T-helper 2 cell (primary cell): ENCODE data around the gene ANKS3.
A peak's percentile ranks its signal among the peaks of the same experiment; 100 is the strongest.

Experiments
- DNase-seq, 5 experiments: peaks; one replicate each; pipeline versions ENCODE4 v3.0.0 to v3.0.0-alpha.2; 2012 to 2022
- total RNA-seq, 2 donors: gene quantifications; one replicate each; lab custom pipeline; 2026; lab: John Stamatoyannopoulos, UW

Gene ANKS3, protein sequence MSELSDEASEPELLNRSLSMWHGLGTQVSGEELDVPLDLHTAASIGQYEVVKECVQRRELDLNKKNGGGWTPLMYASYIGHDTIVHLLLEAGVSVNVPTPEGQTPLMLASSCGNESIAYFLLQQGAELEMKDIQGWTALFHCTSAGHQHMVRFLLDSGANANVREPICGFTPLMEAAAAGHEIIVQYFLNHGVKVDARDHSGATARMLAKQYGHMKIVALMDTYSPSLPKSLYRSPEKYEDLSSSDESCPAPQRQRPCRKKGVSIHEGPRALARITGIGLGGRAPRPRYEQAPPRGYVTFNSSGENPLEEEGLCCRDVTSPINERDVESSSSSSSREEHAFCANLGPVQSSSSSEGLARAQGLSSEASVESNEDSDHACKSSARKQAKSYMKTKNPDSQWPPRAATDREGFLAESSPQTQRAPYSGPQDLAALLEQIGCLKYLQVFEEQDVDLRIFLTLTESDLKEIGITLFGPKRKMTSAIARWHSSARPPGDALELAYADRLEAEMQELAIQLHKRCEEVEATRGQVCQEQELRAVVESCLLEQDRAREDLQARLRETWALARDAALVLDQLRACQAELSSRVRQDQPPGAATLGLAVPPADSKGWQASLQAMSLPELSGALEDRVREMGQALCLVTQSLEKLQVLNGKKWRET
- total RNA-seq: 19.0 to 25.8 reads per million in 2 donors

DNA sequence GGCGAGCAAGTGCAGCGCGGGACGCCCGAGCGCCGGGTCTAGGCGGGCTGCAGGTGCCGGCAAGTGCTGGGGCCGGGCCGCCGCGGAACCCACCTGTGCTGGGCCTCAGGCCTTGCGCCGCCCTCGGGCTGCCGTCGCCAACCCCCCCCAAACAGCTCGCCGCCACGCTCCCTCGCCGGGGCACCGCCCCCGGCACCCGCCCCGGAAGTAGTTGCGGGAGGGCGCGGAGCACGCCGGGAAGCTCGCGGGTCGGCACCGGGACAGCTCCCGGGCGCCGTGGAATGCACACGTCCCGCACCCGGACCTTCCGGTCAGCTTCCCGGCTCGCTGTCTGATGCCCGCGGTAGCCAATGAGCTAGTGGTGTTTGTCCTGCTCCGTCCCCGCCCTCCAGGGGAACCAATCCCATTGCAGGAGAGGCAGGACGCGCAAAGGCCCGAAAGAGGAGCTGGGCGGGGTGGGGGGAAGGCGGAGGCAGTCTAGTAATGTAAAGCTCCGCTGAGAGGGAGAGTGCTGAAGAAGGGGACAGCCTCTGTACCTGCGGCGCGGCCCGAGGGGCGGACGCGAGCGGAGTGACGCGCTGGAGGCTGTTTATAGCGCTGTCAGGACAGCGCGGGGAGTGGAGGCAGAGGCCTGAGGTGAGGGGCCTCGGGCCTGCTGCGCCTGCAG is at the start of gene ANKS3, which contains the start of gene DNAAF8:
ANKS3 (minus strand) TSS at position 209 of the 667 bp plus-strand sequence. CDS start 4,122 bp downstream, outside the sequence.
DNAAF8 (plus strand) TSS at position 475 of the 667 bp plus-strand sequence. CDS start 1,978 bp downstream, outside the sequence.
- DNase-seq: peak; percentile 69 to 82 (median 73)

DNA sequence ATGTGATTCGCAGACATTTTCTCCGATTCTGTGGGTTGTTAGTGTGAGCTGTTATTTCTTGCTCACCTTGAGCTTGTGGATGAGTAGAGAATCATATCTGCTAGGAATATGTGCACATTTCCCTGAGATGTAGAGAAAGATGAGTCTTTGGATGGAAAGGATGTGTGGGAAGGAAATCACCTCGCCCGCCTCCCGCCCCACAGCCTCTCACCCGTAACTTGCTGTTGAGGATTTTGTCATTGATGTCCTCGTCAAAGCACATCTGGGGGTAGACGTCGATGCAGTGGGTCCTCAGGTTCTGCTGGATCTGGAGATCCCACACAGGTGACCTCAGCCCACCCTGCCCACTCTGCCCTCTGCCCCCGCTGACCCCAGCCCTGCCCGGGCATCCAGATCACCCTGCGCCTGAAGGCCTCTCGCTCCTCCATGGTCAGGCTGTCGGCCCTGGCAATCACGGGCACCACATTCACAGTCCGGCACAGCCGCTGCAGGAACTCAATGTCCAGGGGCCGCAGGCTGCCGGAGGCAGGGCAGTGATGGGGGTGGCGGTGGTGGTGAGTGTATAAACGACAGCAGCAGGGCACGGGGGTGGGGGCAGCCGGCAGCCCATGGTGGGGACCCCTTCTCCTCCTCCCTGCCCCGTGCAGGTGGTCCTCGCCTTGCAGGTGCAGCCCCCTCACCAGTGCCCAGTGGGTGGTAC is 49.3 kb upstream of the ANKS3 start:
- no peak for DNase-seq

DNA sequence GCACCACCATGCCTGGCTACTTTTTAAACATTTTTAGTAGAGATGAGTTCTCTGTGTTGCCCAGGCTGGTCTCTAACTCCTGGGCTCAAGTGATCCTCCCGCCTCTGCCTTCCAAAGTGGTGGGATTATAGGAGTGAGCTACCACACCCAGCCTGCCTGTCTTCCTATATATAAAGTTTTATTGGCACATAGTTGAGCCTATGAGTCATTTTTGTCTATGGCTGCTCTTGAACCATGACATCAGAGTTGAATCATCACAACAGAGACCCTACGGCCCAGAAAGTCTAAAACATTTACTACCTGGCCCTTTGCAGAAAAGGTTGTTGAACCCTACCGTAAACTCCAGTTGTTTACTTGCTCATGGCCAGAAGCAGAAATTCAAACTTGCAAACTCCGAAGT is 46.2 kb upstream of the ANKS3 start:
- DNase-seq: no peak

DNA sequence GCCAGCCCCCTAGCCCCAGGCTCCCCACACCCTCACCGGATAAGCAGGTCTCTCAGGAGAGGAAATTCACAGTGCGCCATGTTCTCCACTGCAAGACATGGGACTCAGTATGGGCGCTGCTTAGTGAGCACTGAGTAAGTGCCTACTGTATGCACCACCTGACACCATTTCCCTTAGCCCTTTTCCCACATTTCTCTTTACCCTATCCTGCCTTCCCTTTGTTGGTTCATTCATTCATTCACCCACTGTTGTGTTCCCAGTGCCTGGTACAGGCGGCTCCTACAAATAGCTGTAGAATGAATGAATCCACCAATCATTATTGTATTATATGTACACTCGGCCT is 44.0 kb upstream of the ANKS3 start:
- no peak for DNase-seq

DNA sequence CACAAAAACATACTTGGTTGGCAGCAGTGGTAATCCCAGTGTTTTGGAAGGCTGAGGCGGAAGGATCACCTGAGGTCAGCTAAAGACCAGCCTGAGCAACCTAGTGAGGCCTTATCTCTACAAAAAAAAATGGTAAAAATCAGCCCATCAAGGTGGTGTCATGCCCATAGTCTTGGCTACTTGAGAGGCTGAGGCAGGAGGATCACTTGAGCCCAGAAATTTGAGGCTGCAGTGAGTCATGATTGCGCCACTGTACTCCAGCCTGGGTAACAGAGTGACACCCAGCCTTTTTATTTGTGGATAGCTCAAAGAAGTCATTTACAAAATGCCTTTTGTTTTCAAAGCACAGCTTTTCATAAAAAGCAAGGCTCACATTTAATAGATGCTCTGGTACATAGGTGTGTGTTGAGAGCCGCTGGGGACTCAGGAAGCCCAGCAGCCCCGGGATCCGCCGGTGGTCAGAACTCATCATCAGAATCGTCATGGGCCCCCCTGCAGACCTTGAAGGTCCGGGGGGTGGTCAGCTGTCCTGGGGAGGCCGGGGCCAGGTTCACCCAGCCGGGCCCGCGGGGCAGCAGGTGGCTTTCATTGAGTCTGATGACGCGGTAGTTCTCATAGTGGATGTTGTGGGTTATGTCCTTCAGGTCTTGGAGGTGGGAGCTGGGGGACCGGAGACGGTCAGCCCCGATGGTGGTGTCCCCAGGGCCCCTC is 43.4 kb upstream of the ANKS3 start:
- no peak for DNase-seq

DNA sequence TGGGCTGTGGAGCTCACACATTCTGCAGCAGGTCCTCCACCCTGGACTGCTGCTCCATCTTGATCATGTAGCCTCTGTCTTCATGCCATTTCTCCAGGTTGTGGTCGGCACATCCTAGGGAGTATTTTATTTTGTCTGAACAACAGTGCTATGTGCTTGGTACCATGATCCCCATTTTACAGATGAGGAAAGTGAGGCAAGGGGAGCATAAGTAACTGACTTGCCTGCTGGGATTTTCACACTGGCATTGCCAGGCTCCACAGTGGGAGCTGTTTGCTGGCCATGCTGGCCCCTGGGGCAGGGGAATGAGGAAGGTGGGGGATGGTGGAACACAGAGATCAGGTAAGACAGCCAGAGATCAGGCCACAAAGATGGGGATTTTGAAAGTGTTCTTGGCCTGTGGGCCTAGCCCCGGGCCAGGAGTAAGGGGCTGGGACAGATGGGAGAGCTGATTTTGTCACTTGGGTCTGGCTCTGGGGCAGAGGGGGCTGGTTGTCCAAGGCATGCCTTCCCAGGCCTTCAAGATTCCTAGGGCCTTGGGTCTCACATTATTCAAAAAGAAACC is 42.2 kb upstream of the ANKS3 start:
- DNase-seq: no peak

DNA sequence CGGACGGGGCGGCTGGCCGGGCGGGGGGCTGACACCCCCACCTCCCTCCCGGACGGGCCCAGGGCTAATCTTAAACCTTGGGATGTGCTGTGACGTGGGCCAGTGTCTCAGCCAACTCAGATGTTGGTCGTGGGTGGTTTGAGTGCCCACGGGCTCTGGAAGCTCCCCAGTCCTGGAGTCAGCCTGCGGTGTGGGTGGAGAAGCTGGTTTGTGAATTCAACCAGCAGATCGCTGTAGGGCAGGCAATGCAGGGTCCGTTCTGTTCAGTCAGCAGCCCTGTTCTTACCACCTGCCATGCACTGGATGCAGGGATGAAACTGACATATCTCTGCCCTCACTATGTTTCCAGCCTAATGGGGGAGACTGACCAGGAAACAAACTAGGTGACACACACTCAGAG is 40.9 kb upstream of the ANKS3 start:
- no peak for DNase-seq

DNA sequence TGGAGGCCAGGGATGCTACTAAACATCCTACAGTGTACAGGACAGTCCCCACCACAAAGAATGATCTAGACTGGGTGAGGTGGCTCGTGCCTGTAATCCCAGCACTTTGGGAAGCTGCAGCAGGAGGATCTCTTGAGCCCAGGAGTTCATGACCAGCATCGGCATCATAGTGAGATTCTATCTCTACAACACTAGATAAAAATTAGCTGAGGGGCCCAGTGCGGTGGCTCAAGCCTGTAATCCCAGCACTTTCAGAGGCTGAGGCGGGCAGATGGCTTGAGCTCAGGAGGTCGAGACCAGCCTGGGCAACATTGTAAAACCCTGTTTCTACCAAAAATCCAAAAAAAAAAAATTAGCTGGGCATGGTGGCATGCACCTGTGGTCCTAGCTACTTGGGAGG is 38.3 kb upstream of the ANKS3 start:
- no peak for DNase-seq

DNA sequence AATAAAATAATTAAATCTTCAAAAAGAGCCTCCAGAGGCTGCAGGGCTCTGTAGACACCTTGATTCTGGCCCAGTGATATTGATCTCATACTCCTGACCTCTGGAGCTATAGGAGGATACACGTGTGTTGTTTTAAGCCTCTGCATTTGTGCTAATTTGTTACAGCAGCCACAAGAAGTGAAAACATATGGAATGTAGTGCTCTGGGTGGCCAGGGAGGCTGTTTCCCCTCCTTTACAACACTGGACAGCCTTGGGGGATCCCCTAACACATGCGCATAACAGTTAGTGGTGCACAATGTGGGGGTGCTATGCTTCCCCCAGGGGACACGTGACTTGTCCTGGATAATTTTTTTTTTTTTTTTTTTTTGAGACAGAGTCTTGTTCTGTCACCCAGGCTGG is 37.6 kb upstream of the ANKS3 start:
- DNase-seq: no peak

DNA sequence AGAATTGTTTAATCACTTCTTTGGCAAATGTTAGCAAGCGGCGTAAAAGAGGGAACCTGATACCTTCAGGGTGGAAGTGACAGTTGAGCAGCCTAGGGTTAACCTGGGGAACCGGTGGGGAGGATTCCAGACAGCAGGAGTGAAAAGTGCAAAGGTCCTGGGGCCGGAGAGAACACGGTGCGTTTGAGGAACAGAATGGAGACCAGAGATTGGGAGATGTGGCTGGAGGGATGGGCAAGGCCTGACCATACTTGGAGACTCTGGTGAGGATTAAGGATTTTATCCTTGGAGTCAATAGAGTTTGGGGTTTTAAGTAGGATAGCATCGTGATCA is 35.2 kb upstream of the ANKS3 start:
- no peak for DNase-seq

DNA sequence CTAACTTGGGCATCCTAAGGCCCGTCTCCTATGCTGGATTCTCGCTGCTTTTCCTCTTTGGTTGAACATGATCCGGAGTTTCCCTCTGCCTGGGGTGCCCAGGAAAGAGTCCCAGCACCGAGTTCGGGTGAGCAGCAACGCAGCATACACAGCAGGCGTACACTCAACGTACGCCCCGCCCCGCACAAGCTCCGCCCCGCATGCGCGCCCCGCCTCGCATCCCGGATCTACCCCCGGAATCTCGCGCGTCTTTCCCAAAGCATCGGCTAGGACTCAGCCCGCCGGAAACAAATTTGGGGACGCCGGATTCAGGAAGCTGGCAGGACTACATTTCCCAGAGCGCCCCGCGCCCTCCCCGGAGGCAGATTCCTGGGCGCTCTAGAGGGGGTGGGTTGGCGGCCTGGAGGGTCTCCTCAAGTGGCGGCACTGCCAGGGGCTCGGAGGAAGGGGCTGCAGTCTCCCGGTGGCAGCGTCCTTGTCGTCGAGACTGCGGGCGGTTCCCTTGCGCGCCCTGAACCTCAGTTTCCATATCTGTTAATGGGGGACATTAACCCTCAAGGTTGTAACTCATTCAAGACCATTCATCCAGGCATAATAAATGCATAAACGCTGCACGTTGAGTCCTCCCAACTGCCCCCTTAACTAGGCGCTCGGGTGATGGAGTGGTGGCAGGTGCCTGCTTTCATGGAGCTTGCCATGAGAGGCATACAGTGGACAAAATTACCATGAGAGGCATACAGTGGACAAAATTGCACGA is 34.7 kb upstream of the ANKS3 start:
- peak; percentile 65 to 92 (median 73) for DNase-seq

DNA sequence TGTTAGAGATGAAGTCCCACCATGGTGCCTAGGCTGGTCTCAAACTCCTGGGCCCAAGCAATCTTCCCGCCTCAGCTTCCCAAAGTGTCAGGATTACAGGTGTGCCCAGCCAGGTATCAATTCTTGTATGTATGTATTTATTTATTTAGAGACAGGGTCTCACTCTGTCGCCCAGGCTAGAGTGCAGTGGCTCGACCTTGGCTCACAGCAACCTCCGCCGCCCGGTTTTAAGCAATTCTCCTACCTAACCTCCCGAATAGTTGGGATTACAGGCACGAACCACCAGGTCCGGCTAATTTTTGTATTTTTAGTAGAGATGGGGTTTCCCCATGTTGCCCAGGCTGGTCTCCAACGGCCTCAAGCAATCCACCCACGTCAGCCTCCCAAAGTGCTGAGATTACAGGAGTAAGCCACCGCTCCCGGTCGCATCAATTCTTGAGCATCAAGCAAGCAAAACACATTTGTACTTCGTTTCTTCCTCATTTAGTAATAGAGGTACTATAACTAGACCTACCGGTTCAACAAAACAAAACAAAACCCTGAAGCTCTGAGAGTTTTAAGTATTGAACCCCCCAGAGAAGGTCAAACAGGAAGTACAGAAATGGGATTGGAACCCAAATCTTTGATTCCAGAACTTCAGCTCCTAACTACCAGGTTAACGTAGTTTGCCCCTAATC is 33.9 kb upstream of the ANKS3 start:
- DNase-seq: peak in 1 of 5 experiments; percentile 34

DNA sequence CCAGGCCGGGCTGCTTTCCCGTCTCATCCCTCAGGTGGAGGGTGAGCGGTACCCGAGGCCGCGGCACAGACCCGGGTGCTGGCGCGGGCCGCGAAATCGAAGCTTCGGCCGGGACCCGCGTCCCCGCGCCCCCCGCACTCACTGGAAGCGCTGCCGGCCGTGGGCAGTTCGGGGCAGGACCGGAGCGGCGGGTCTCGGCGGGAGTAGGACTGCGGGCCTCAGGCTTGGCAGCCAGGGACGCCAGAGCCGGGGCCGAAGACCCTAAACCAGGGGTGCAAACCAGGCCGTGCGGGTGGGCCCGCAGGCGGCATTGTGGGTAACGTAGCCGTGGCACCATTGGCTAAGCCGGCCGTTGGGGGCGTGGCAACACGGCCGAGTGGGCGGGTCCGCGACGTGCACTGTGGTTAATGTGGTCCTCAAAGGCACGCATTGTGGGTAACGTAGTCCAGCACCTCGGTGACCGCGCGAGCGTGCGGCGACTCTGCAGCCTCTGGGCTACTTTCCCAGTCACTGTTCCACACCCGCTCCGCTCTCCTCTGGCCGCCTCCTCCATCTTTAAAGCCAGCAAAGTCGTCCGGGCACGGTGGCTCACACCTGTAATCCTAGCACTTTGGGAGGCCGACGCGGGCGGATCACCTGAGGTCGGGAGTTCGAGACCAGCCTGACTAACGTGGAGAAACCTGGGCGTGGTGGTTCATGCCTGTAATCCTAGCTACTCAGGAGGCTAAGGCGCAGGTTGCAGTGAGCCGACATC is 33.0 kb upstream of the ANKS3 start, which contains the start of gene ZNF500:
ZNF500 (minus strand) TSS at position 288 of the 754 bp plus-strand sequence. CDS start 1,184 bp downstream, outside the sequence.
- peak; percentile 86 to 97 (median 89) for DNase-seq

DNA sequence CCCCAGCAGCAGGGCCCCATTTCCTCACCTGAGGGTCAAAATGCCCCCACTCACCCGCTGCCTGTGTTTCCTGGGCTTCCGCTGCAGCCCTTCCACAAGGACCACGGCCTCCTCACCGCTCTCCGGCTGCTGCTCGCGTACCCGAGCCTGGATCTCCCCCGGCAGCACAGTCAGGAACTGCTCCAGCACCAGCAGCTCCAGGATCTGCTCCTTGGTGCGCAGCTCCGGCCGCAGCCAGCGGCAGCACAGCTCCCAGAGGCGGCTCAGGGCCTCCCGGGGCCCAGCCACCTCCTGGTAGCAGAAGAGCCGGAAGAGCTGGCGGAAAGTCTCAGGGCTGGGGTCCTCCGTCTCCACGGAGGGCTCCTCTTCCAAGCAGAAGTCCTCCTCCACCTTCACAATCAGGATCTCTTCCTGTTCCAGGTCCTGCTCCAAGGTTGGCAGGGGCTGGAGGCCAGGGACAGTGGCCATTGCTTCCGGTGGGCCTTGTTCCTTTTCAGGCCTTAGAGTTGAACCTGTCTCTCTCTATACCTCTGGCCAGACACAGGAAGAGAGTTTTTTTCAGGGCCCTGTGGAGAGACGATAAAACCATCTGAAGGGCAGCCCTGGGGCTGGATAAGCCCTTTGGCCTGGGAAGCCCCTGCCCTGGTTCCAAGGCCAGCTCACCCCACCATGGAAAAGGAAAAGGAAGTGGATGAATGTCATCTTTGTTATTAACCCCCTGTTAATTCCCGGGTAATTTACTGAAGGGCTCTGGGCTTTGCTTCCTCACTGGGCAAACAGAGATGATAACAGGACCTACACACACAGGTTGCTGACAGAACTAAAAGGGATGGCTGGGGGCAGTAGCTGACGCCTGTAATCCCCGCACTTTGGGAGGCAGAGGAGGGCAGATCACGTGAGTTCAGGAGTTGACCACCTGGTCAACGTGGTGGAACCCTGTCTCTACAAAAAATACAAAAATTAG is 31.7 kb upstream of the ANKS3 start:
- DNase-seq: no peak

DNA sequence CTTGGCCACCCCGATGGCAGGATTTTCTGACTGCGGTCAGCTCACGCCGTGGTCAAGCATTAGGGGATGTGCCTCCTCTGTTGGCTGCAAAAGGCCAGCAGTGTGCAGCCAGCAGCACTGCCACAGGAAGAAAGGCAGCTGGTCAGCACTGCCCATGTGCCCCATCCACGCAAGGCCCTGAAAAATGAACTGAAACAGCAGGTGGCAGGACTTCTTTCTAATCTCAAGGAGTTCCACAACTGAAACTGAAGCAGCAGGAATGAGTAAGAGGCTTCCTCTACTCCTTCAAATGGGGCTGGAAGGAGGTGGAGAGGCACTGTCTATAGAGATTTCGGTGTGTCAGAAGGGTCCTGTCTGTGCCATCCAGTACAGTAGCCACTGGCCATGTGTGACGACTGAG is 29.7 kb upstream of the ANKS3 start:
- DNase-seq: no peak

DNA sequence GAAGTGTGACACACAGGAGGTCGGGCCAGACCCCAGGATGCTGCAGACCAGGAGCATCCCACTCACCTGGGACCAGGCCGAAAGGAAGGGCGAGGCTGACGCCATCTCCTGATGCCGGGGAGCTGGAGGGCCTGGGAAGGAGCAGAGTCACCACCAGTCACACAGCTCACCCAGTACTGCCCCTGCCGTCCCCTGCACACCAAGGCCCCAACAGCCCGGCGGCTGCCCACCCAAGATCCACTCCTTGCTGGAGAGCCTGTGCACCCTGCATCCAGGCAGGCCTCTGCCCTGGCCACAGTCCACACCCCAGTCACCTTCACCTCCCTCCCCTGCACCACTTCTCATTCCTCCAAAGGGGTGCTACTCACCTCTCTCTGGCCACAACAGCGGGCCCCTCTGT is 28.1 kb upstream of the ANKS3 start:
- no peak for DNase-seq

DNA sequence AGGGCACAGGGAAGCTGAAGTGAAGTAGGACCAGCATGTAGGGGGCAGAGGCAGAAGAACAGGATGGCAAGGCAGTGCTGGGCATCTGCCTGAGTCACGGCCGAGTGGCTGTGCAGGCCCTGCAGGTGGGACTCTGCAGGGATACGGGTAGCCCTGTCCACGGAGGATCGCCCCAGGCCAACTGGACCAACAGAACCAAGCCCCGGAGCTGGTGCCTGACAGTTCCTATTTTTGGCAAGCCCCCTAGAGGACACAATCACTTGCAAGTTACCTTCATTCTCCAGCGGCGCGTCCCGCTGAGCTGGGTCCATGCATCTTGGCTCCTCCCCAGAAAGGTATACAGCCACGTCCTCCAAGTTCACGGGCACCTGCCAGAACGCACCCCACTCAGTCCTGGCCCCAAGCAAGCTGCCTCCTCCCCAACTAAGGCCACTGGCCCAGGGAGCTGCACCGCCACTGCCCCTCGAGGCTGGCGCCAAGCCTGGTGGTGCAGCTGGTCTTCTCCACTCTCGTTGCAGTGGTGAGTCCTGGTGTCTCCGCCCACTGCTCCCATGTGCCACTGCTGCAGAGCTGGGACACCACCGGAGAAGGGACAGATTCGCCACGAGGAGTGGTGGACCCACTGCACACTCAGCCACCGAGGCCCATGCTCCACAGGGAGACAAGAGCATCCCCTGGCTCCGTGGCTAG is 26.3 kb upstream of the ANKS3 start:
- no peak for DNase-seq

DNA sequence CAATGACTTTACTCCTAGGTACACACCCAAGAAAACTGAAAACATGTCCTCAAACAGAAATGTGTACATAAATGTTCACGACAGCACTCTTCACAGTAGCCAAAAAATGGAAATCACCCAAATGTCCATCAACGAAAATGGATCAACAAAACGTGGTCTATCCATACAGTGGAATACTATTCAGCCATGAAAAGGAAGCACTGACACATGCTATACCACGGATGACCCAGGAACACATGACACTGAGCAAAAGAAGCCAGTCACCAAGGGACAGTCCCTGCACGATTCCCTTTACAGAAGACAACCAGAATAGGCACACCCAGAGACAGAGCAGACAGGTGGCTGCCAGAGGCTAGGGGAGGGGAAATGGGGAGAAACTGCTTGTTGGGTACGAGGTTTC is 21.6 kb upstream of the ANKS3 start:
- no peak for DNase-seq
